Activated CD8-positive, alpha-beta memory T cell treated with anti-CD3 and anti-CD28 coated beads for 36 hours (primary cell): ENCODE data around the gene CAPN2. TPM values are rescaled to one million over a fixed set of nuclear protein-coding genes. Genes with fewer than 3 reads are reported as not detected.

Source experiments
- CTCF ChIA-PET: fragments of 350-600 bp; sonication (Branson Sonifier 250); formaldehyde crosslinking; loops from one replicate; lab custom pipeline; 2021; ENCODE audit warnings: antibody characterized with exemption; lab: Charles Lee
- POLR2A ChIA-PET: fragments of 350-600 bp; sonication (Branson Sonifier 250); formaldehyde crosslinking; loops from one replicate; lab custom pipeline; 2021; ENCODE audit warnings: antibody characterized with exemption; lab: Charles Lee
- total RNA-seq, 2 experiments: library from RNA; stranded (reverse); gene quantifications; one replicate each; pipeline ENCODE4 v1.2.3, GENCODE V29; 2021

Gene CAPN2
- total RNA-seq, 2 experiments from 2014 or later: 59.6 to 60.2 TPM

DNA sequence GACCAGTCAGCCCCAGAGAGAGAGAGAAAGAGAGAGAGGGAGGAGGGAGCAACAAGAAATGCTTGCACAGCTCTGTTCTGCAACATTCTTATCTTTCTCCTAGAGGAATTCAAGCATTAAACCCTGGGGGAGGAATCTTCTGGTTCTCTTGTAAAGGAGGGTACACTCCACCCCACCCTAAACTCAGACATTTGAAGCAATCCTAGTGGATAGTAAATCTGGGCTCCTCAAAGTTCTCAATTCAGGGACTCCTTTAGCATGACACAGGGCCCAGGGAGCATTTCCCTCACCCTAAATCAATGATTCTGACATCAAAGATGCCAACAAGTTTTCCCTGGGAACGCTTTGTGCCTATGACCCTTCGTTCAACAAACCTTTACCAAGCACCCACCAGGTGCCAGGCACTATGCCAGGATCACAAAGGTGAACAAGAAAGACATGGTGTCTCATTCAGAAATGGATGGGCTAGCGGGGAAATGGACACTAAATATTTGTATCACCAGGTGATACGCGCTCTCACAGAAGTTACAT is 11.9 kb upstream of the CAPN2 start:
- POLR2A ChIA-PET: interaction anchor here (0.6 to 1.1 kb wide), 2 partner anchors 18 to 38 kb away, joined by 3 to 4 read pairs; no protein-coding TSS in a partner anchor

DNA sequence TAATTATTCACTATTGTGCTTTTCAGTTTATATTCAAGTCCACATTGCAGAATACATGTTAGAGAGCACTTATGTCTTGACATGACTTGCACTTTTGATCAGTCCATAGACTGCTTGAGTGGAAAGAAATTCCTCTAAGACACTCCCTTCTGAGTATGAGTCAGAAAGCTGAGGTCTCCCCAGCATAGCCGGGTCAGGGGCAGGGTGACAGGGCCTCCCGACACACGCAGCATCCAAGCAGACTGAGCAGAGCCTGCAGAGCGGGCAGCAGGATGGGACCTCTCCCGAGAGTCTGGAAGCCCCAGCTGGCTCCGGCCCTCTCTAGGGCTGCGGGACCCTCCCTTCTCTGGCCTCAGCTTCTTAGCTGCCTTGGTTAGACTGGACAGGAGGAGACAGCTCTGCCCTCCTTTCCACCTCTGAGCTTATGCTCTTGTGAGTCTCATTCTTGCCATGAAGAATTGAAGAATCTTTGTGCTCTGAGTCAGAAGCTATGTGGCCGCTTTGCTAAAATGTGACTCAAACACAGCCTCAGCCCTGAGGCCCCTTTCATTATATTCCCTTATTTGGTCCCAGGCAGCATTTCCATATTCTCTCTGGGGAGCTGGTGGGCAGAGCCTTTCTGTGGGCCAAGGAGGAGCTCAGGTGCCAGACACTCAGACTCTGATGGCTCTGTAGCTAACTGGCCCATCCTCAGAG is 11.2 kb upstream of the CAPN2 start:
- POLR2A ChIA-PET: interaction anchor here (0.6 to 1.1 kb wide), 5 partner anchors 9 to 45 kb away, joined by 3 to 9 read pairs (median 3); no protein-coding TSS in a partner anchor

More for the DNA sequence above, 11.9 kb upstream of the CAPN2 start:
- CTCF ChIA-PET: interaction anchor here (2.3 to 5.4 kb wide), 3 partner anchors 17 to 52 kb away, joined by 7 to 46 read pairs (median 11); no protein-coding TSS in a partner anchor

DNA sequence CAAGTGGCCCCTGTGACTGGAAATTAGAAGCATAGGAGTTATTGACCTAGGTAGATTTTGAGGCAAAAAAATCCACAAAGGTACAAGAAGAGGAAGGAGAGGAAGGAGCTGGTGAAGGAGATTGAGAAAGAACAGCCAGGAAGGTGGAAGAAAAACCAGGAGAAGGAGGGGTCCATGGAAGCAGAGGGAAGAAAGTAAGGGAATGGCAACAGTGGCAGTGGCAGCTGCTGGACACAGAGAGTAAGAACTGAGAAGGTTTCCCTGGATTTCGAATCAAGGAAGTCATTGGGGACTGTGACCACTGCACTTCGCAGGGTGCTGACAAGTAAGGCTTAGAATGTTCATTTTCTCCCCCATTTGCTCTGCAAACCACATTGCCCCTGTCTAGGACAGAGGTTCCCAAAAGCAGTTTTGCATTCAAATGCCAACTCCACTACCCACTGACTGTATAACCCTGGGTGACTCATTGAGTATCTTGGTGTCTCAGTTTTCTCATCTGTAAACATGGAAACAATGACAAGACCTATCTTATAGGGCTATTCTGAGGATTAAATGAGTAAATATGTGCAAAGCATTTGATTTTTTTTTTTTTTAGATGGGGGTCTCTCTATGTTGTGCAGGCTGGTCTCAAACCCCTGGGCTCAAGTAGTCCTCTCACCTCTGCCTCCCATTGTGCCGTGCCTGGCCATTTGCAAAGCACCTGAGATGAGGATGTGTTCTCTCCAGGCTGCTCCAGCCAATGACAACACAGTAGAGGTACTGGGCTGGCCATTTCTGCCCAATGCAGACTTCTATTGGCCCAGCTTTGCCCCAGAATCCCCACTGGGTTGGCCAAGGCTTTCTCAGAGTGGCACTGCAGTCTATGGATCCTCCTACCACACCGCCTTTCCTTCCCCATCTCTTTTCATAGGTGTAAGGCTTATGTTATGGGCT is 9.3 kb upstream of the CAPN2 start:
- POLR2A ChIA-PET: interaction anchor here (0.6 kb wide), 1 partner anchor 22 kb away, joined by 3 read pairs; no protein-coding TSS in a partner anchor
- CTCF ChIA-PET: interaction anchor here (5.4 kb wide), 1 partner anchor 45 kb away, joined by 46 read pairs; no protein-coding TSS in a partner anchor

More for the DNA sequence above, 11.2 kb upstream of the CAPN2 start:
- CTCF ChIA-PET: interaction anchor here (1.2 to 5.4 kb wide), 3 partner anchors 16 to 145 kb away, joined by 3 to 46 read pairs (median 11); partner anchors contain the start of gene TP53BP2

DNA sequence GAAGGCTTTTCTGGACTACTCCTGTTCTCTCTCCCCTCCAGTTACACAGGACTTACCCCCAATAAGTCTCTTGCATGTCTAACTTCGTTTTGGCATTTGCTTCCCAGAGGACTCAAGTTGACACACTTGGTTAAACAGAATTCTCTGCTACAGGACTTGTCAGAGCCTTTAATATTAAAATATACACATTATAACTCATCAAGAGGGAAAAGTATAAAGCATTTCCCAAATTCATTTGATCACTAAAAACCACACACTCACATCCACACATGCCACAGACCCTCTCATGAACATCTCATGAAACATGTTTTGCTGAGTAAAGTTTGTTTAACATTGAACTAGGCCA is 8.7 kb upstream of the CAPN2 start:
- POLR2A ChIA-PET: no interaction called here
- CTCF ChIA-PET: no interaction called here

DNA sequence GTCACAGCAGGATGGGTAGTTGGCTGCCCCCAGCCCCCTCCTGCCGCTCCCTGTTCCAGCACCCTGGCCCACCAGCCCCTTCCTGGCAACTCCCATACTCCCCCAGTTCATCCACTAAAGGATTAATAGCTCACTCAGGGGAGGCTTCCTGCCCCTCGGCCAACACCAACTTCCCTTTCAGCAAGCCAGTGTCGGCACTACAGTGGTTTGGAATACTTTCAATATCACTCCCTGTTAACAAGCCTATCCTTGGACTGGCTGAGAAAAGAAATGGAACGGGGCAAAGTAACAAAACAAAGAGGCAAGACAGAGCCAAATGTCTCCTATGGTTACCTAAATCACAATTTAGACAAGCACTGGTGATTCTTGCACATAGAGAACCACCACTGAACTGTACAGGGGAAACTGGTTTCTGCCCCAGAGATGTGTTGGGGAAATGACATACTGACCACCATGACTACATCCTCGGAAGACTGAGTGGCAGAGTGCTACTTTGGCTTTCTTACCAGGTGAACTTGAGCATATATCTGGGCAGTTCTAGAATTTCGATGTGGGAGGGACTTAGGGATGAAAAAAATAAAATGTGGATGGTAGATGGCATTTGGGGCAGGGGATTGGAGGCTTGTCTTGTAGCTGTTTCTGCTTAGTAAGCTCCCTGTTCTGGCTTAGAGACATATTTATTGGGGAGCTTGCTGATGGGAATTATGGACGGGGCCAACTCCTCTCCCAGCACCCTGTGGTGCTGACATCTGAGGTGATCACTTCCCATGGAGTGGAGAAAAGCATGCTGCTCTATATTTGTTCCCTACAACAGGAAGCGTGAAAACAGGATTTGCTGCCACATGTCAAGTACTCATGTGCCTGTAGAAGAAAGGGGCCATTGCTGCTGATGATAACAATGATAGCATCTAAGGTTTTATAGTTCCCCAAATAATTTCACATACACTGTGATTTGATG is 7.1 kb upstream of the CAPN2 start:
- POLR2A ChIA-PET: no interaction called here
- CTCF ChIA-PET: no interaction called here

DNA sequence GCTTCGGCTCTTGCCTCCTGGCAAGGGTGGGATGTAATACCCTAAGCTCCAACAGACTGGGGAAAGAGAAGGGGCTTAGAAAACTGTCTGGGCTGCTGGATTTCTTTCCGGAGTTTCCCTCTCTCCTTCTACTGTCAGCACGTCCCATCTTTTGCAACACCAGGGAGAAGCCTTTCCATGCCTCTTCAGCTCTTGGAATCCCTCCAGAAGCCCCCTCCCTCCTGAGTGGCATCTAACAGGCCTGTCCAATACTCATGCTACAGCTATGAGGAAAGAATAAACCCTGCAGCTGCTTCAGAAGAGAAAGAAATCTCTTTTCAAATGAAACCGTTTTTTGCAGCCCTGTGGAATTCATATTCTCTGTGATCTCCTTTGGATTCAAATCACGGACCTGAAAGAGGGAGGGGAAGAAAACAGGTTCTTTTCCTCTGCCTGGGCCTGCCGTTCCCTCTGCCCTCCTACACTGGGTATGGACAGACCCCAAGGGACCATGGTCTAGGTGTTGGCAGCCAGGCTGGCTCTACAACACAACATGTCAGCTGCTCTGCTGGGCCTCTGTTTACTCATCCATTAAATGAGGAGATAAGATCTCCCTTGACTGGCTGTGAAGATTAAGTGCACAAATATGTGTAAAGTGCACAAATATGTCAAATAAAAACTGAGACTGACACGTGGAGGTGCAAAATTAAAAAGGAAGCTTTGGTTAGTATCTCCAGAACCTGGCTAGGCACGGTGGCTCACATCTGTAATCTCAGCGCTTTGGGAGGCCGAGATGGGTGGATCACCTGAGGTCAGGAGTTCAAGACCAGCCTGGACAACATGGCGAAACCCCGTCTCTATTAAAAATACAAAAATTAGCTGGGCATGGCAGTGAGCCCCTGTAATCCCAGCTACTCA is 6.0 kb upstream of the CAPN2 start:
- CTCF ChIA-PET: interaction anchor here (1.8 kb wide), 1 partner anchor 43 kb away, joined by 8 read pairs; no protein-coding TSS in a partner anchor
- POLR2A ChIA-PET: no interaction called here

DNA sequence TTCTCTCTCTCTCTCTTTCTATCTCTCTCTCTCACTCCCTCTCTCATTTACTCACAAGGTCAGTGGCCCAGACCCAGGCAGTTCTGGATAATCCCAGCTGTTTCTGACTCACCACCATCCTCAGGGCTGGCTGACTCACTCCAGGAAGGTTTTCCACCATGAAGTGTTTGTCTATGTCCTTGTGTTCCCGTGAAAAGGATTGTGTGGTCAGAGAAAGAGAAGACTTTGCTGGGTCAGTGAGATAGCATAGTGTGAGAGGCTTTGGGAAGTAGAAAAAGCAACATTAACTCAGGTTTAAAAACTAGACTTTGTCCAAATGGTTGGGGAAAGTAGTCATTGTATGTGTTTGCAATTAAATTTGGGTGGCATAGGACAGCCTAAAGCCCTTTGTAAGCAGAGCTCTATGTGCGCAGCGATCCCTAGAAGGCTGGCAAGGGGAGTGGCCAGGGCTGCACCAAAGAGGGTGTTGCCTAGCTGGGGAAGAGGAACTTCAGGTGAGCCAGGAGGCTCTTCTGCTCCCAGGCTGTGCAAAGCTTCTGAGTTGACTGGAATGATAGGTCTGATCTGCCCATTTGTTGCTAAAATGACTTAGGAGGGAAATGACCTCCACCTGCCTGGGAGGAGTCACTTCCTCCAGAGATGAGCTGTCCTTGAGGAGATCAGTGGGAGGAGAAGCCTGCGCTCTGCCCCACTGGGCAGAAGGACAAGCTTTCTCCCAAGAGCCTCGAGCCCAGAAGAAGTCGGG is 4.9 kb upstream of the CAPN2 start:
- CTCF ChIA-PET: interaction anchor here (0.8 to 1.8 kb wide), 4 partner anchors 9 to 42 kb away, joined by 3 to 8 read pairs (median 4); no protein-coding TSS in a partner anchor

DNA sequence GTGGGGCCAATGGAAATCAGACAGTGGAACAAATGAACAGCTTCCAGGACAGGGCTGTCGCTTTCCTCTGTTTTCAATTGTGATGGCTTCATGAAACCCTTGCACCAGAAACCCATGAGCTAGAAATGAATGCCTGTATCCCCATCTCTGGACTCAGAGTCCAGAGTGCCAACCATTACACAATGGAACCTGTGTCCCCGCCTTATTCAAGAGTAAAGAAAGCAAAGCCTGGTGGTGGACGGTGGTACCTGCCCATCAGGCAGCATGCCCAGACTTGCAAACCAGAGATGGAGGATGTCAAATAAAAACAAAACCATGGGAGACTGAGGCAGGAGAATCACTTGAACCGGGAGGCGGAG is 4.4 kb upstream of the CAPN2 start:
- ChIA-PET POLR2A (no interaction called here), CTCF (interaction anchor here (0.8 to 1.8 kb wide), 4 partner anchors 10 to 41 kb away, joined by 3 to 8 read pairs (median 4); no protein-coding TSS in a partner anchor)

More for the DNA sequence above, 4.9 kb upstream of the CAPN2 start:
- POLR2A ChIA-PET: no interaction called here

DNA sequence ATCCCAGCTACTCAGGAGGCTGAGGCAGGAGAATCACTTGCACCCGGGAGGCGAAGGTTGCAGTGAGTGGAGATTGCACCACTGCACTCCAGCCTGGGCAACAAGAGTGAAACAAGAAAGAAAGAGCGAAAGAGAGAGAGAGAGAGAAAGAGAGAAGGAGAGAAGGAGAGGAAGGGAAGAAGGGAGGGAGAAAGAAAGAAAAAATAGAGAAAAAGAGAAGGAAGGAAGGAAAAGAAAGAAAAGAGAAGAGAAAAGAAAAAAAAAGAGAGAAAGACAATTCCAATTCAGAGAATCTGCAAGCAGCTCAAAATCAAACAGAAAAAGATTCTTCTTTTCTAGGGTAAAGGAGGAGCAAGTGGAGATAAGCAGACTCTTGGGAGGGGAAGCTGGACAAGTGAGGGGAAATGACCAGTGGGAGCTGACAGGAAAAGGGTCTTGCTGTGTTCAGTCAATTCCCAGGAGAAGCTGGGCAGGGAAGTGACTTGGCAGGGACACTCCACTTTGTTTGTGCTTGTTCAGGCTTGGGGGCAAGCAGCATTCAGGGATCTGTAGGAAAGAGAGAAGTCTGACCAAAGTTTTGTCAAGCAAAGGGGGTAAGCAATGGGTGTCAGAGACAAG is 3.6 kb upstream of the CAPN2 start:
- ChIA-PET POLR2A (no interaction called here), CTCF (interaction anchor here (1.1 kb wide), 1 partner anchor 11 kb away, joined by 4 read pairs; no protein-coding TSS in a partner anchor)

DNA sequence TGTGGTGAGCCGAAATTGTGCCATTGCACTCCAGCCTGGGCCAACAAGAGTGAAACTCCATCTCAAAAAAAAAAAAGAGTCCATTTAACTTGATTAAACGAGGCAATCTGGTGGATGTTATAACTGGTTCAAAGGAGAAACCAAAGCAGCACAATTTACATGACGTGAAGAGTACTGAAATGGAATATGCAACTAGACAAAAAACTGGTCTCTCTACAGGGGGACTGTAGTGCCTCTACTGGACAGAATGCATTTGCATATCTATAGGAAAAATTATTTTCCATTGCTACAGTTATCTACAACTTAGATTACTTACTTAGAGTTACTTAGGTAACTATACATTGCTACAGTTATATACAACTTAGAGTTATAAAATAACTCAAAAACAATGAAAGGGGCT is 2.7 kb upstream of the CAPN2 start:
- CTCF ChIA-PET: interaction anchor here (5.2 kb wide), 1 partner anchor 39 kb away, joined by 44 read pairs; no protein-coding TSS in a partner anchor
- POLR2A ChIA-PET: no interaction called here

DNA sequence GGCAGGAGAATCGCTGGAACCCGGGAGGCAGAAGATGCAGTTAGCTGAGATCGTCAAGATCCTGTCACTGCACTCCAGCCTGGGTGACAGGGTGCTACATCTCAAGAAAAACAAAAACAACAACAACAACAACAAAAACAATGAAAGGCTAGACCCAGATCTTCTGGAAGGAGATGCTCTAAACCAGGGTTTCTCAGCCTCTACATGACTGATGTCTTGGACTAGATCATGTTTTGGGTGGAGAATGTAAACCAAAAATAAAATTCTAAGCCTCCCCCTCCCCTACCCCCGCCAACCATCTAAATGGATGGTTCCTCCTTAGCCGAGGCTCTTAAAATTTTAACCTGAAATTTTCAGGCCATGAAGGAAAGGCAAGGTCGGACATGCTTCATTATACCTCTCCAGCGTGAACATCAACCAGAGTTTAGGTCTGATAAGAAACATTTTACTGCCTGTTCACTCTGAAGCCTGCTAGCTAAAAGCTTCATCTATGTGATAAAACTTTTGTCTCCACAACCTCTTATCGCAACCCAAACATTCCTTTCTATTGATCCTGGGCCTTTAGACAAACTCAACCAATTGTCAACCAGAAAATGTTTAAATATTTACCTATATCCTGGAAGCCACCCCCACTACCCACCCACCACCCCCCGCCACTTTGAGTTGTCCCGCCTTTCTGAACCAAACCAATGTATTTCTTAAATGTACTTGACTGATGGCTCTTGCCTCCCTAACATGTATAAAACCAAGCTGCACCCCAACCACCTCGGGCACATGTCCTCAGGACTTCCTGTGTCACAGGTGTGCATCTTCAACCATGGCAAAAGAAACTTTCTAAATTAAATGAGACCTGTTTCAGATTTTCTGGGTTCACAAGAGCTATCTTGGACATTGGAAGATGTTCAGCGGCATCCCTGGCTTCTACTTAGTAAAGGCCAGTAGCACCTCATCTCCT is 1.9 kb upstream of the CAPN2 start:
- CTCF ChIA-PET: interaction anchor here (1.4 to 5.2 kb wide), 4 partner anchors 12 to 60 kb away, joined by 4 to 44 read pairs (median 4); no protein-coding TSS in a partner anchor
- POLR2A ChIA-PET: interaction anchor here (1.2 kb wide), 1 partner anchor 9 kb away, joined by 3 read pairs; no protein-coding TSS in a partner anchor

DNA sequence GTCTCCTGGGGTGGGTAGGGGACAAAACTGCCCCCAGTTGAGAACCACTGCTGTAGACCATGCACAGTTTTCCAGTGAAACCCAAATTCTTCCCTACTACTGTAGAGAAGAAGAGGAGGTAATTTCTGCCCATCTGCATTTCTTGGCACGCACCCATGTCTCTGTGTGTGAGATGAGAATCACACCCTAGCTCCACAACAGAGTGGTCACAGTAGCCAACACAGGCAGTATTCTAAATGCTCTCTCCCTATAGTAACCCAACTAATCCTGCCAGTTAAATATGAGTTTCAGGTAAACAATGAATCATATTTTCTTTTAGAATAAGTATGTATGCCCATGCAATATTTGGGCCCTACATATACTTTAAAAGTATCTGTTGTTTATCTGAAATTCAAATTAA is 1.2 kb upstream of the CAPN2 start:
- ChIA-PET POLR2A (interaction anchor here (1.2 kb wide), 1 partner anchor 10 kb away, joined by 3 read pairs; no protein-coding TSS in a partner anchor), CTCF (interaction anchor here (1.4 to 5.2 kb wide), 5 partner anchors 13 to 60 kb away, joined by 3 to 44 read pairs (median 4); no protein-coding TSS in a partner anchor)

DNA sequence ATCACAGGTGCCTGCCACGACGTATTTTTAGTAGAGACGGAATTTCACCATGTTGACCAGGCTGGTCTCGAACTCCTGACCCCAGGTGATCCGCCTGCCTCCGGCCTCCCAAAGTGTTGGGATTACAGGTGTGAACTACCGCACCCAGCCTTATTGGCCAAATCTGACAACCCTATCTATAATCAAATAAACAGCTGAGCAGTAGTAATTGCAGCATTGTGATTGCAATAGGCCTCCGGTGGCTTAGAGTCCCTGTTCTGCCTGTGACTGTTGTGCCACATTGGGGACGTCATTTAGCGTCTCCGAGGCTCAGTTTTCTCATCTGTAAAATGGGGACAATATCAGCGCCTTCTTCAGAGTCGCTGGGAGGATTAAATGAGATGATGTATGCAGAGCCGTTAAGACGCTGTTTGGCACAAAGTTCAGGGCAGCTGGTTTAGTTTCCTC is 569 bp upstream of the CAPN2 start:
- CTCF ChIA-PET: interaction anchor here (0.9 to 5.2 kb wide), 6 partner anchors 10 to 59 kb away, joined by 3 to 44 read pairs (median 4); no protein-coding TSS in a partner anchor
- POLR2A ChIA-PET: interaction anchor here (0.5 kb wide), 1 partner anchor 386 kb away, joined by 3 read pairs; no protein-coding TSS in a partner anchor

DNA sequence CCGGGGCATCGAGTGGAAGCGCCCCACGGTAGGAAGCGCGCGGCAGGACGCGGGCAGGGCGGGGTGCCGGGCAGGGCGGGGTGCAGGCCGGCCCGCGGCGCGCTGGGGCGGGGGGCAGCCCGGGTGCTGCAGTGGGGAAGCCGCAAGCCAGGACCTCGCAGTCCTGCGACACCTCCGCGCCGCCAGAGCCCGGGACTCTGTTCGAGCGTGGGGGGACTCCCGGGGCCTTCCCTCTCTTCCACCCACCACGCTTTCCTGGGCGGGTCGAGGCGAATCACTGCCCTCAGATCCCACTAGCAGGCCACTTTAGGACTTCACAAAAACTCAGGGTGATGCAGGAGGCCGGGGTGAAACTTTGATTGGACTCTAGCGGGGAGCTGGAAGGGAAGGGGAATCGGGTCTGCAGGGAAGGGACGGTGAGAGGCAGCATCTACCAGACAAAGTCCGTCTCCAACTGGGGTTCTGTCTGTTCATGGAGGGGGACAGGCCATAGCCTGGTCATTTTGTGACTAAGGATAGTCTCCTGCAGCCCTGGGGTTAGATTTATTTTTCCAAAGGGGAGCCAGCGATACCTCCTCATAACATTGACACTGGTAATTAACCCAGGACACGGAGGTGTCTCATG is 623 bp downstream of the CAPN2 start:
- CTCF ChIA-PET: interaction anchor here (0.9 to 5.2 kb wide), 2 partner anchors 9 to 36 kb away, joined by 4 to 44 read pairs; no protein-coding TSS in a partner anchor

More for the DNA sequence above, 623 bp downstream of the CAPN2 start:
- POLR2A ChIA-PET: no interaction called here
